Heart left ventricle (tissue), 16 donors: ENCODE results near the gene ADM. TPM values are rescaled to one million over a fixed set of nuclear protein-coding genes. Genes with fewer than 3 reads are reported as not detected.

Source experiments
- ATAC-seq, 4 donors: fragments of 200-7000 bp; cut with Tn5 transposase; one replicate each; pipeline ENCODE4 v1.9.1; 2020 to 2022; ENCODE audit warnings: moderate library complexity in 4 of 4, mild to moderate bottlenecking in 3 of 4, moderate number of reproducible peaks in 1 of 4
- DNase-seq, 5 donors: peaks; one replicate each; pipeline ENCODE4 v3.0.0-alpha.2; 2020
- H3K27ac ChIP-seq, 12 donors: fragments of 200-600 bp; sonication (generic) in 4 of 12; one replicate each; pipeline versions ENCODE4 v1.5.0 to v1.8.0; 2016 to 2022; ENCODE audit warnings: mild to moderate bottlenecking in 2 of 12
- H3K27me3 ChIP-seq, 9 donors: fragments of 200-600 bp; sonication (generic) in 2 of 9; one replicate each; pipeline versions ENCODE4 v1.5.1 to v1.8.0; 2016 to 2022; ENCODE audit warnings: mild to moderate bottlenecking in 3 of 9
- H3K36me3 ChIP-seq, 9 donors: fragments of 200-600 bp; sonication (generic) in 2 of 9; one replicate each; pipeline versions ENCODE4 v1.5.0 to v1.8.0; 2018 to 2022; ENCODE audit warnings: mild to moderate bottlenecking in 2 of 9
- H3K4me1 ChIP-seq, 12 donors: fragments of 200-600 bp; sonication (generic) in 4 of 12; one replicate each; pipeline versions ENCODE4 v1.5.0 to v1.8.0; 2016 to 2022; ENCODE audit warnings: mild to moderate bottlenecking in 3 of 12
- H3K4me3 ChIP-seq, 12 donors: fragments of 200-600 bp; sonication (generic) in 4 of 12; one replicate each; pipeline versions ENCODE4 v1.5.0 to v1.8.0; 2017 to 2022; ENCODE audit warnings: mild to moderate bottlenecking in 9 of 12, moderate library complexity in 4 of 12
- H3K9me3 ChIP-seq, 12 donors: fragments of 200-600 bp; sonication (generic) in 4 of 12; one replicate each; pipeline versions ENCODE4 v1.5.0 to v1.8.0; 2016 to 2022; ENCODE audit warnings: mild to moderate bottlenecking in 1 of 12
- CTCF ChIP-seq, 12 donors: fragments of 200-600 bp; sonication (generic) in 4 of 12; IDR thresholded peaks; one replicate each; pipeline versions ENCODE4 v1.5.0 to v1.8.0; 2018 to 2022; ENCODE audit warnings: antibody characterized with exemption in 12 of 12, mild to moderate bottlenecking in 5 of 12
- POLR2A ChIP-seq, 2 donors: fragments of 450-650 bp; IDR thresholded peaks; one replicate each; pipeline ENCODE4 v1.6.1; 2017; ENCODE audit warnings: antibody characterized with exemption in 2 of 2, mild to moderate bottlenecking in 2 of 2, moderate library complexity in 2 of 2
- WGBS, 4 donors: extraction: QIAGEN DNeasy Blood & Tissue Kit in 2 of 4; methylation state at CpG; one replicate each; pipeline versions ENCODE4 v1.1.5 to v1.1.7; 2013 to 2018; 5-methylcytosine and 5-hydroxymethylcytosine counted together
- intact Hi-C, 10 donors: fragments of 100-400 bp; cut with DNase I; formaldehyde crosslinking; loops; one replicate each; pipeline versions ENCODE4 v1.11.1 to v1.14.2; 2022
- polyA plus RNA-seq, 2 donors: library from polyadenylated mRNA; stranded (reverse); fragments of 200-250 nt; gene quantifications; one replicate each; pipeline ENCODE4 v1.2.3, GENCODE V29; 2013
- total RNA-seq, 9 donors: library from RNA; depleted of rRNA in 2 of 9; stranded (reverse); fragments of >200 nt in 2 of 9; fragmentation: NEBNext Ultra II Directional in 3 of 9; extraction: Animal tissue kit (Norgen Biotek cat#: 25700) in 3 of 9; gene quantifications; one replicate each; pipeline versions ENCODE4 v1.1.0 to v1.2.4, GENCODE V29; 2016 to 2023
- donor health status: ischemic (EF 13 %, LVEDD 7.1; RV severe dilation, severe dysfunction).
- donor health status: healthy with polysubstance abuse.
- donor health status: DM: no; HTN: yes; CAD: no.
- donor health status: DM: no; HTN: no; CAD: no.
- donor health status: ischemic (EF 25% LVEDD 6.9; RV normal size, moderate dysfunction).
- donor health status: ischemic (EF 25% LVEDD 5.7; RV mildly dilated, moderate dysfunction).
- donor health status: healthy.
- donor health status: DM: yes; HTN: yes; CAD: no.
- donor health status: ischemic (EF 35%, LVEDD 5.7; RV mildly dilated, moderate dysfunction).
- donor health status: nonischemic (EF 11% LVEDD 7.7; RV severe dilation, severe dysfunction).
- donor health status: DM: yes; HTN: yes; CAD: no.
- donor health status: PGD.
- donor health status: ischemic (EF 29% LVEDD 5.4; RV normal size, mild dysfunction).
- donor health status: nonischemic (EF 23%, LVEDD 6.1; RV moderate dilation, normal function).

The ADM gene
- total and polyA plus RNA-seq, 11 donors, result 6.9 to 154 (median 16.8) TPM

DNA sequence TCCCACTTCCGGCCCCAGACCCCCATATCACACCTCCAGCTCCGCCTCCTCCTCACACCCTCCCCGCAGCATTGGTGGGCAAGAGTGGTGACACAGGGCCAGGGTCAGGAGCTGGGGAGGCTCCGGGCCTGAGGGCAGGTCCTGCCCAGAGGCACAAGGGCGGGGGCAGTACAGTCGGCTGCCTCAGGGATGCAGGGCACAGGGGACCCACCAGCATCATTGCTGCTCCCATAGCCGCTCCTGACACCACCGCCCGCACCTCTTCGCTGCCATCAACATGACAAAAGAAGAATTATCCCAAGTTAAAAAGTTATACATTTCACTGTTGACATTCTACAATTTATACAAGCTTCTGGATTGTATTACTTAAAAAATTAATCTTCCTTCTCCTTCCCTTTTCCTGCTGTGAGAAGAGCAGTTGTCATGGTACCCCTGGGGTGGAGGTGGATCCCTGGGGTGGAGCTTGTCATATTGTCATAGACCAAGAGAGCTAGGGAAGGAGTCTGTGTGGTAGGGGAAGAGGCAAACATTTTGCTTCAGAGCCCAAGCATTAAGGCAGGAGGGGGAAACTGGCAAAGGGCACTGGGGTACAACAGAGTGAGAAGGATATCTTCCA is 15.0 kb upstream of the ADM start:
- Histone ChIP-seq H3K4me3 (no peak overlapping the region), H3K36me3 (peaks cover 0 to 10% (median 0%) of the 10 kb centered on the region in 9 donors), H3K27me3 (no peaks in the 10 kb centered on the region), H3K4me1 (peaks cover 0 to 84% (median 21%) of the 10 kb centered on the region in 12 donors), H3K27ac (no peak overlapping the region), H3K9me3 (no peaks in the 10 kb centered on the region)
- DNase-seq (no peak), ATAC-seq (no peak)
- 82 to 94% (median 93%) methylated on average over 10 of the region's 10 CpGs for WGBS, 4 donors
- TF ChIP-seq POLR2A (IDR thresholded peaks at IDR 0.05) (no peak), CTCF (IDR thresholded peaks at IDR 0.05) (no peak)
- intact Hi-C loops, result loop anchor here in 3 of 10 donors (5.0 to 10.0 kb wide), 3 partner anchors 78 to 175 kb away; no protein-coding TSS in a partner anchor

DNA sequence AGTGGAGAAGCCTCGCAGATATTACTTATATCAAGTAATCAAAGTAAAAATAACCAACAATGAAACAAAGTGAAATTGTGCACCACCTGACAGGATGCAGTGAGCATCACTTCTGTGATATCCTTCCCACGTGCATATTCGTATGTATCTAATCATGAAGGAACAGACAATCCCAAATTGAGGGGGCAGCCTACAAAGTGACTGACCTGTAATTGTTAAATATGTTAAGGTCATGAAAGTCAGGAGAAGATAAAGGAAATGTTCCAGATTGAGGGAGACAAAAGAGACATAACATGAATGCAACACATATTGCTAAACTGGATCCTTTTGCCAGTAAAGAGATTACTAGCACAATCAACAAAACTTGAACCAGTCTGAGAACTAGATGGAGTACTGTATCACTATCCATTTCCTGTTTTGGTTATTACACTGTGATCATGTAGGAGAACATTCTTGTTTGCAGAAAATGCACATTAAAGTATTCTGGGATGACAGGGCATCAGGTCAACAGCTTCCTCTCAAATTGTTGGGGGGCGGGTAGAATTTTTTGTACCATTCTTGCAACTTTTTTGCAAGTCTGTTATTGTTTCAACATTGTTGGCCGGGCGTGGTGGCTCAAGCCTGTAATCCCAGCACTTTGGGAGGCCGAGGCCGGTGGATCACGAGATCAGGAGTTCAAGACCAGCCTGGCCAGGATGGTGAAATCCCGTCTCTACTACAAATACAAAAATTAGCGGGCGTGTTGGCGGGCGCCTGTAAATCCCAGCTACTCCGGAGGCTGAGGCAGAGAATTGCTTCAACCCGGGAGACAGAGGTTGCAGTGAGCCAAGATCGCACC is 12.9 kb upstream of the ADM start:
- H3K4me1 ChIP-seq, result peaks cover 0 to 78% (median 17%) of the 10 kb centered on the region in 12 donors
- peak overlapping the region in 1 of 12 donors; percentile 99 for H3K27ac ChIP-seq
- intact Hi-C loops, result loop anchor here in 3 of 10 donors (5.0 to 10.0 kb wide), 3 partner anchors 80 to 177 kb away; no protein-coding TSS in a partner anchor
- no peak overlapping the region for H3K4me3 ChIP-seq
- 87 to 88% (median 87%) methylated on average over 17 of the region's 17 CpGs for WGBS, 4 donors
- TF ChIP-seq CTCF (IDR thresholded peaks at IDR 0.05) (no peak), POLR2A (IDR thresholded peaks at IDR 0.05) (no peak)
- no peaks in the 10 kb centered on the region for H3K27me3 ChIP-seq
- ATAC-seq (no peak), DNase-seq (peak in 1 of 5 donors; percentile 67)
- peaks cover 0 to 10% (median 0%) of the 10 kb centered on the region in 9 donors for H3K36me3 ChIP-seq
- no peaks in the 10 kb centered on the region for H3K9me3 ChIP-seq

- 0 to 1% (median 0%) methylated on average over 19 to 81 of the region's 81 CpGs for WGBS, 4 donors
- intact Hi-C loops, result loop anchor here in 3 of 10 donors (2.0 to 10.0 kb wide), 4 partner anchors 29 to 179 kb away; no protein-coding TSS in a partner anchor
- DNase-seq (peak; percentile 87 to 95 (median 89)), ATAC-seq (peak; percentile 90 to 96 (median 92))
- Histone ChIP-seq H3K27ac (peak within 1 kb of the TSS; percentile 90 to 99 (median 97)), H3K4me3 (peak within 1 kb of the TSS; percentile 74 to 98 (median 96)), H3K9me3 (no peaks in the 10 kb centered on the region), H3K36me3 (peaks cover 0 to 7% (median 0%) of the 10 kb centered on the region in 9 donors), H3K4me1 (peaks cover 0 to 62% (median 16%) of the 10 kb centered on the region in 12 donors), H3K27me3 (no peaks in the 10 kb centered on the region)
- TF ChIP-seq POLR2A (IDR thresholded peaks at IDR 0.05) (peak in 1 of 2 donors; percentile 62), CTCF (IDR thresholded peaks at IDR 0.05) (no peak)
Observed at GRCh38 chr11:10293423-10294289, 11.2 kb upstream of the ADM start, which contains the start of gene SBF2. Gene SBF2, minus strand, starts transcription at chr11:10294219. Its CDS starts 150 bp downstream, at chr11:10294069.
